GM18505 (cell line): ENCODE results near the gene SCYL1.

ENCODE experiments used
- ATAC-seq: cut with Tn5 transposase; IDR thresholded peaks from one replicate; pipeline ENCODE4 v1.9.1; 2021; ENCODE audit not compliant: unreplicated experiment
- POLR2A ChIP-seq: IDR thresholded peaks from 4 replicates; pipeline ENCODE4 v1.6.1; 2011; ENCODE audit warnings: borderline replicate concordance; ENCODE audit not compliant: insufficient read depth, insufficient read length; ENCODE audit errors: extremely low read depth

The SCYL1 gene

GRCh38 chr11:65526744-65527143 lies 1.9 kb downstream of the SCYL1 start:
- no peak for ATAC-seq
- no peak for TF ChIP-seq POLR2A

GRCh38 chr11:65528819-65529350 lies 4.0 kb downstream of the SCYL1 start:
- ATAC-seq, result no peak
- TF ChIP-seq POLR2A, result no peak

- TF ChIP-seq POLR2A, result no peak
- no peak for ATAC-seq
These were observed 4.7 kb downstream of the SCYL1 start for GRCh38 chr11:65529475-65530156.

- no peak for ATAC-seq
- no peak for TF ChIP-seq POLR2A
These were observed 5.2 kb downstream of the SCYL1 start for GRCh38 chr11:65530157-65530496.

- ATAC-seq, result no peak
- TF ChIP-seq POLR2A, result no peak
These were observed 7.6 kb downstream of the SCYL1 start for GRCh38 chr11:65532388-65533064.

GRCh38 chr11:65535102-65535501 lies 10.2 kb downstream of the SCYL1 start:
- TF ChIP-seq POLR2A, result no peak
- no peak for ATAC-seq

- TF ChIP-seq POLR2A, result no peak
- ATAC-seq, result no peak
These were observed 11.8 kb downstream of the SCYL1 start for GRCh38 chr11:65536412-65537295.

- no peak for ATAC-seq
- TF ChIP-seq POLR2A, result no peak
These were observed 12.4 kb downstream of the SCYL1 start for GRCh38 chr11:65537296-65537597.

- no peak for ATAC-seq
- no peak for TF ChIP-seq POLR2A
These were observed 12.8 kb downstream of the SCYL1 start for GRCh38 chr11:65537620-65538231.

- TF ChIP-seq POLR2A, result no peak
- no peak for ATAC-seq
These were observed 13.5 kb downstream of the SCYL1 start for GRCh38 chr11:65538232-65538914.

- ATAC-seq, result no peak
- no peak for TF ChIP-seq POLR2A
These were observed 14.2 kb downstream of the SCYL1 start for GRCh38 chr11:65538915-65539743.

- no peak for TF ChIP-seq POLR2A
- ATAC-seq, result peak; percentile 41
These were observed 14.9 kb downstream of the SCYL1 start for GRCh38 chr11:65539744-65540289.

GRCh38 chr11:65540290-65541092 lies 15.6 kb downstream of the SCYL1 start:
- peak; percentile 46 for TF ChIP-seq POLR2A
- peak; percentile 69 for ATAC-seq
